HG03575 (cell line): ENCODE measurements around the gene CDC42EP1.

Source experiments
- ATAC-seq: cut with Tn5 transposase; IDR thresholded peaks from one replicate; pipeline ENCODE4 v1.9.1; 2021; ENCODE audit not compliant: unreplicated experiment, insufficient number of reproducible peaks, low FRiP score; ENCODE audit errors: extremely low read depth

The CDC42EP1 gene

GRCh38 chr22:37556710-37557109, 3.6 kb upstream of the CDC42EP1 start:
- no peak for ATAC-seq

GRCh38 chr22:37557321-37558001, 2.8 kb upstream of the CDC42EP1 start:
- no peak for ATAC-seq

- no peak for ATAC-seq
These were observed 1.5 kb upstream of the CDC42EP1 start for GRCh38 chr22:37558815-37559214.

GRCh38 chr22:37559521-37559900, 769 bp upstream of the CDC42EP1 start:
- no peak for ATAC-seq

- no peak for ATAC-seq
These were observed 430 bp downstream of the CDC42EP1 start for GRCh38 chr22:37560608-37561211.

- ATAC-seq, result no peak
These were observed 1.1 kb downstream of the CDC42EP1 start for GRCh38 chr22:37561212-37562048.

- no peak for ATAC-seq
These were observed 2.0 kb downstream of the CDC42EP1 start for GRCh38 chr22:37562049-37562875.

- ATAC-seq, result no peak
These were observed 3.1 kb downstream of the CDC42EP1 start for GRCh38 chr22:37563153-37564081.

GRCh38 chr22:37564111-37564711, 3.9 kb downstream of the CDC42EP1 start:
- ATAC-seq, result no peak

- no peak for ATAC-seq
These were observed 5.5 kb downstream of the CDC42EP1 start for GRCh38 chr22:37565830-37566229.

GRCh38 chr22:37566329-37566837, 6.1 kb downstream of the CDC42EP1 start:
- ATAC-seq, result no peak

- no peak for ATAC-seq
These were observed 6.9 kb downstream of the CDC42EP1 start for GRCh38 chr22:37566903-37567798.

- no peak for ATAC-seq
These were observed 7.7 kb downstream of the CDC42EP1 start for GRCh38 chr22:37568012-37568411.

GRCh38 chr22:37568448-37569008, 8.2 kb downstream of the CDC42EP1 start:
- ATAC-seq, result no peak

- ATAC-seq, result no peak
These were observed 9.0 kb downstream of the CDC42EP1 start for GRCh38 chr22:37569009-37569920.
